D721Med (cell line): ENCODE measurements around the gene DDT.
"Not testable (repeated sequence)": the region's sequence is repeated elsewhere in the genome, so short reads cannot be mapped to it uniquely, and the experiment has no call there.

Experiments used
- DNase-seq: peaks from one replicate; pipeline ENCODE4 v3.0.0; 2011; ENCODE audit warnings: low spot score; ENCODE audit not compliant: insufficient read length
- FAIRE-seq: peaks from 2 replicates; lab custom pipeline; 2011; peaks lifted over from hg19 to GRCh38; lab: Jason Lieb, UNC
- CTCF ChIP-seq: IDR thresholded peaks from 2 replicates; pipeline ENCODE4 v1.5.1; 2012; ENCODE audit warnings: mild to moderate bottlenecking, control low read depth; ENCODE audit not compliant: insufficient read depth; ENCODE audit errors: missing control alignments

The DDT gene

DNA sequence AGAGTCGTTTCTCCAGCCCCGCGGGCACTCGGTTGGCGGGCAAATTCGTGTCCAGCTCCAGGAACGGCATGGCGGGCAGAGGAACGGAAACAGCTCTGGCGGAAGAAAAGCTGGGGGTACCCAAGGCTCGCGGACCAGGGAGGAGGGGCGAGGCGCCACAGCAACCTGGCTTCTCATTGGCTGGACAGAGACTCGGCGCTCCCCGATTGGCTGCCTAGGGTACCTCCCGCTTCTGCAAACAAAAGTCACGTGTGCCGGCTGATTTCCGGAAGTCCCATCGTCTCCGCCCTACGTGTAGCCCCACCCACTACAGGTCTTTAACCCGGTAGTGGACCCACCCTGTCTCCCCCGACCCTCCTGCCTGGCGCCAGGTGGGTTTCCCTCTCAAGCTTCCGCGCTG lies at the start of gene DDT:
Gene DDT (minus strand): TSS at position 97 of the 400 bp plus-strand sequence. CDS start 27 bp downstream, at position 70.
- DNase-seq, FAIRE-seq: not testable (repeated sequence)

DNA sequence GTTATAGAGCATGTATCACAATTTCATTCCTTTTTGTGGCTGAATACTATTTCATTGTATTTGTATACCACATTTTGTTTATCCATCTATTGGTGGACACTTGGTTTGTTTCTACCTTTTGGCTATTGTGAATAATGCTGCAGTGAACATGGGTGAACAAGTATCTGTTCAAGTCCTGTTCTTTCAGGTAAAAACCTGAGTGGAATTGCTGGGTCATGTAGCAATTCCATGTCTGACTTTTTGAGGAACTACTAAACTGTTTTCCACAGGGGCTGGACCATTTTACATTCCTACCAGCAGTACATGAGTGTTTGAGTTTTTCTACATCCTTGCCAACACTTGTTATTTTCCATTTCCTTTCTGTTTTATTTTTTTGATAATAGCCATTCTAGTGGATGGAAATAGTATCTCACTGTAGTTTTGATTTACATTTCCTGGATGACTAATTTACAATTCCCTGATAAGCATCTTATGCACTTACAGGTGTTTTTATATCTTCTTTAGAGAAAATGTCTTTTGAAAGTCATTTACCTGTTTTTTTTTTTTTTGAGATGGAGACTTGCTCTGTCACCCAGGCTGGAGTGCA lies 49.1 kb upstream of the DDT start:
- FAIRE-seq (no peak), DNase-seq (no peak)
- TF ChIP-seq CTCF = no peak

DNA sequence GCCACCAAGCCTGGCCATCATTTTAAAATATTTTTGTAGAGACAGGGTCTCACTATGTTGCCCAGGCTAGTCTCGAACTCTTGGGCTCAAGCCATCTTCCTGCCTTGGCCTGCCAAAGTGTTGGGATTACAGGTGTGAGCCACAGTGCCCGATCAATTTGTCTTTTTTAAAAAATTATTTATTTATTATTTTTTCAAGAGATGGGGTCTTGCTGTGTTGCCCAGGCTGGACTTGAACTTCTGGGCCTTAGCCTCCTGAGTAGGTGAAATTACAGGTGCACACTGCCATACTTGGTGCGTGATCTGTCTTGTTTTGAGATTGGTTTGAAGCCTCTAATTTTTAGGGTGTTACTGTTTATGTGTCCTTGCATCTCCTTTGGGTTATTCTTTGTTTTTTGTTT lies 47.1 kb upstream of the DDT start:
- DNase-seq (no peak), FAIRE-seq (no peak)
- no peak for TF ChIP-seq CTCF

- no peak for TF ChIP-seq CTCF
- no peak for DNase-seq
- peak; percentile 61 for FAIRE-seq
Observed at GRCh38 chr22:24016156-24016555, 41.9 kb upstream of the DDT start.

DNA sequence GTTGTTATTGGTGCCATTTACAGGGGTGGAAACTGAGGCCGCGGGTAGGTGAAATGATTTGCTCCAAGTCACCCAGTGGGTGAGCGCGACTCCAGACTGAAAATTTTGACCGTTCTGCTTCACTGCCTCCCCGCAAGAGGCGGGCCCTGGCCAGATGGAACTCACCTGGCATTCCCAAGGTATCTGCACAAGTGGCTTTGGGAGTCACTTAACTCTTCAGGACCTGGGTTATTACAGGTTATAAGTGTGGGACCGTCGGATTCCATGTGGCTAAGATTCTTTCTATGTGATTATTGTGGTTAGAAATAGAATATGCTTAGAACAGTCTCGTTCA lies 37.5 kb upstream of the DDT start:
- FAIRE-seq (no peak), DNase-seq (no peak)
- no peak for TF ChIP-seq CTCF

- FAIRE-seq = no peak
Observed at GRCh38 chr22:24010018-24010391, 35.8 kb upstream of the DDT start.

DNA sequence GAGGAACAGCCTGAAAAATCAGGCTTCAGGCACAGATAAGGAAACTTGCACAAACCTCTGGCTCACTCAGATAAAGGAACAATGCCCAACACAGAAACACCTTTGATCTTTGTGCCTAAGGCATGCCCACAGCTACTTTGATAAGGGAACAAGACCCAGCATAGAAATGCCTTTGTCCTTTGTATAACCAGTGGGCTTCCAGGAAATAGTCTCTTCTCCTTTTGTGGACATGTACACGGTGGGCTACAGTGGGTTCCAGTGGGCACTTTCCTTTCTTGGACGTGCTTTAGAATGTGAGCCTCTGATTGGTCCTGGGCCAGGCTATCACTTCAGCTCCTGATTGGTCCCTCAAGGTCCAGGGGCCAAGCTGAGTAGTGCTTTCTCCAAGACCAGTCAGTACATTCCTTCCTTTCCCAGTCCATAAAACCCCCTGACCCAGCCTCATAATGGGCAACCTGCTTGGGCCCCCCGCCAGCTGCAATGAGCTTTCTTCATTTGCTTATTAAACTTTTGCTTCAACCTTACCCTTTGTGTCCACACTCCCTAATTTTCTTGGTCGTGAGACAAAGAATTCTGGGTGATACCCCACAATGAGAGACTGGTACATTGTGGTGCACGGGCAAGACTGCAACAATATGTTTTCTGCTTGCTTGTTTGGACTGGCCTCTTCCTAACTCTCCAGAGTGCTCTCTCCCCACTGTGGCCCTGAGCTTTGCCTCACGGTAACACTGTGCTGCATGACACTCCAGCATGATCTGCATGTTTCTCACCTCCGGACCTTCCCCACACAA lies 35.2 kb upstream of the DDT start:
- FAIRE-seq (no peak), DNase-seq (no peak)
- TF ChIP-seq CTCF = no peak

More at GRCh38 chr22:24010018-24010391, 35.8 kb upstream of the DDT start:
- TF ChIP-seq CTCF = no peak
- DNase-seq = no peak
